ENCODE measurements around the gene XIAP. TPM values are rescaled to one million over a fixed set of nuclear protein-coding genes. Genes with fewer than 3 reads are reported as not detected.
A peak's percentile ranks its signal among the peaks of the same experiment; 100 is the strongest.
"Not testable (repeated sequence)": the region's sequence is repeated elsewhere in the genome, so short reads cannot be mapped to it uniquely, and the experiment has no call there.

Gene XIAP
- total RNA-seq, 1 donor from 2014 or later: 30.4 TPM

DNA sequence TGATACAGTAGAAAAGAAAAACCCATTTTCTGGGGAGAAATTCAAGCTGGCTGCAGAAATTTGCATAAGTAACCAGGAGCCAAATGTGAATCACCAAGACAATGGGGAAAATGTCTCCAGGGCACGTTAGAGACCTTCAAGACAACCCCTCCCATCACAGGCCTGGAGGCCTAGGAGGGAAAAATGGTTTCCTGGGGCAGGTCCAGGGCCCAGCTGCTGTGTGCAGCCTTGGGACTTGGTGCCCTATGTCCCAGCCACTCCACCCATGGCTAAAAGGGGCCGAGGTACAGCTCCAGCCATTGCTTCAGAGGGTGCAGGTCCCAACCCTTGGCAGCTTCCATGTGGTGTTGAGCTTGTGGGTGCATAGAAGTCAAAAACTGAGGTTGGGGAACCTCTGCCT, 72.2 kb downstream of the XIAP start:
- intact Hi-C loops (cut with micrococcal nuclease); ATAC-seq; DNase-seq: not testable (repeated sequence)

DNA sequence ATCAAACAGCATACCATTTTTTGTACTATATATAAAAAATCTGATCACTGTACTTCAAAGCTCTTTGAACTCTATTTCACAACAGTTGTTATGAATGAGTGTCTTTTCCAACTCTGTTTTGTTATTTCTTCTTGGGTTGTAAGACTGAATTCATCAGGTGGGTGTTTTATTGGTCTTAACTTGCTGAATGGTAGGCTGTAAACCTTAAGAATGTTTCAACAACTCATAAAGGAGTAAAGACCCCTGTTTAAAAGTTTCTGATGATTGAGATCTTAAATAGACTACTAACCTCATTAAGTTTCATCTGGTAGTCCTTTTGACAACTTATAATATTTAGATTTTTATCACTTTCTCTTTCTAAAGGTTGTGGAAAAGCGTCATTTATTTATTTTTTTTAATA, 83.2 kb downstream of the XIAP start:
- intact Hi-C loops (cut with micrococcal nuclease): no loop called here
- DNase-seq (no peak), ATAC-seq (no peak)

DNA sequence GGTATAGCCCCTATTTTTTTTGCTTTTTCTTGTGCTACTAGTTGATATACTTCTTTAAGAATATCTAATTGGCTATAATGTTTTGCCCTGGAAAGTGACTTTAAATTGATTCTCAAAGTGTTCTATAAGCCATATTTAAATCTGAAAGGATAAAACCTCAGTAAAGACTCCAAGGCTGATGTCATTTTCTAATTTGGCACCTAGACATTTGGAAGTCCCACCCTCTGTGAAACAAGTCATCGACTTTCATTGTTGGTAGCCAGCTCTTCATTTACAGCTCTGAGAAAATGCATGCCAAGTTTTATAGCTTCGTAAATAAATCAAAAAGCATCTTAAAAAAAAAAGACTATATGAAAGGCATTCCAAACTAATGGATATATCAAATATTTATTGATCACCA, 83.6 kb downstream of the XIAP start:
- intact Hi-C loops (cut with micrococcal nuclease): no loop called here
- DNase-seq: no peak
- no peak for ATAC-seq

DNA sequence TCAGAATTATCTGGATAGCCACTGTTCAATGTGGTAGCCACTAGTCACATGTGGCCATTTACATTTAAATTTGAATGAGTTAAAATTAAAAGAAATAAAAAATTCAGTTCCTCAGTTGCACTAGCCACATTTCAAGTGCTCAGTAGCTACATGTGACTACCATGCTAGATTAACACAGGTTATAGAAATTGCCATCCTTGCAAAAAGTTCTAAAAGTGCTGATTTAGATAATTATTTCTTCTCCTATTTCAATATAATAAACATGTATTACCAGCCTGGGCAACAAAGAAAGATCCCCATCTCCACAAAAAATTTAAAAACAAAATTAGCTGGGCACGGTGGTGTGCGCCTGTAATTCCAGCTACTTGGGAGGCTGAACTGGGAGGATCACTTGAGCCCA, 90.0 kb downstream of the XIAP start:
- intact Hi-C loops (cut with micrococcal nuclease): no loop called here
- no peak for ATAC-seq
- DNase-seq: no peak

DNA sequence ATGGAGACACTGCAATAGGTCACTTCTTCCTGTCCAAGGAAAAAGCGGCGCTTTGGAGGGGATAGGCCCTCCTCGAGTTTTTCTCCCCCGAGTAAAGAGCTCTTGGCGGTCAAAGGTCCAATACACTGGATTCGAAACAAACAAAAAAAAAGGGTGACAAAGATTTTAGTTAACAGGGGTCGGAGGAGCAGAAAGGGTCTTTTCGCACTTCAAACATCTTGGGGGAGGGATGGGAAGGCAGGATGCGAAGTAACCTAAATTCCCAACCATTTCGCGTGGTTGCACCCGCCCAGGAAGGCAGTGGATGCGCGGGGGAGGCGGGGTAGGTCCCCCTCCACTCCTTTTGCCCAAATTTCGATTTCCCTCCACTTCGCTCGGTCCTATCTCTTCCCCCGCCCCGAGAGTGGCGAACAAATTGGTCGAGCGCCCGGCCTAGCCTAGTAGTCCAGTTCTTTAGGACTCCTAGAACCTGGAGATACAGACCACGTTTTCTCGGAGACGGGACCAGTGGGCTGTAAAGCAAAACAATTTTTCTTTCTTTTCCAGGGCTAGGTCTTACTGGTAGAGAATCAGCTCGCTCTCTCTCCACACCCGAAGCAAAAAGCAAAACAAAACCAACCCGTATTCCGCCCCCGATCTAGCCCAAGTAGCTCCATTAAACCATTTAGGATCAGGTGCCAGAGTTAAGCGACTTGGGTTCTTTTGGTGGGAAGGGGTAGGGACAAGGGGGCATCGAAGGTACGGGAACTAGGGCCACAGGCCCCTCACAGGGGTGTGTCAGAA, 99.6 kb downstream of the XIAP start:
- DNase-seq: peak; percentile 70
- intact Hi-C loops (cut with micrococcal nuclease): no loop called here
- ATAC-seq: peak; percentile 29

DNA sequence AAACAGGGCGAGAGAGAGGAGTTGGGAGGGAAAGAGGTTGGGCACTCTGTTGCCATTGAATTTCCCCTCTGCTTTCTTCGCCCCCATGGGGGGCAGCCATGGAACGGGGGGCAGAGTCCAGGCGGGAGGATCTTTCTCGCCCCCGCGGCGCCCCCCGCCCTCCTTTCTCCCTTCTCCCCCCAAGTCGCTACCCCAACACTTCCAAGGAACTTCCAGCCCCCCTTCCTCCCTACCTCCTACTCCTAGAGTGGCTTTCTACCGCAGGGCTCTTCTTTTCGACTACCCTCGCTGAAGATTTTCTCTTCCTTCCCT, 101.1 kb downstream of the XIAP start:
- intact Hi-C loops (cut with micrococcal nuclease): no loop called here
- ATAC-seq (no peak), DNase-seq (no peak)

DNA sequence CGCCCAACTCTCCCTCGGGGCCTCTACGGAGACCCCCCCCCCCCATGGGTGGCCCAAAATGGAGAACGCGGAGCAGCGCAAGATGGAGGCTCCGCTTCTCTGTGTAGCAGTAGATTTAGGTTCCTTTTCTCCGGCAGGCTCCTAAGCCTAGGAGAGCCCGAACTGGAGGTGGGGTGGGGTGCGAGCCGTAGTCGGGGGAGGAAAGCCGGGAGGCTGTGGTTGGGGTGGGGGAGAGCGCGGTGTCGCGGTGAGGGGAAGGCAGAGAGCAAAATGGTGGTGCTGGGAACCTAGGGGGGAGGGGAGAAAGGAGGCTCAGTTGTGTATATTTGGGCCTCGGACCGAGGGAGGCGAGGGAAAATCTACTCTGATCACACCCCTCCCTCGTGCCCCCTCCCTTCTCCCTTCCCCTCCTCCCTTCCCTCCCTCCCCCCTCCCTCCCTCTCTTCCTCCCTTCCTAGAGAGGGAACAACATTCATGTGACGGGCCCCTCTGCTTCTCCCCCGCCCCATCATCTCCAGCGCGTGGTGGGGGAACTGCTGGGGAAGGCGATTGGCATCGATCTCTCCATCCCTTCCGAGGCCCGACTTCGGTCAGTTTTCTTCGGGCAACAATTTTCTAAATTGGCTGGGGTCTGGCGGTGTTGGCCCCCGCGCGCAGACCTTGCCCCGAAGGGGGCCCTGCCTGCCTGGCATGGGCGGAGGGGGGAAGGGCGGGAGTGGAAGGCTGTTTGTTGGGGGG, 101.6 kb downstream of the XIAP start, which contains the start of gene STAG2:
Gene STAG2 (plus strand): TSS at position 439 of the 738 bp plus-strand sequence. CDS start 60,922 bp downstream, outside the sequence.
- DNase-seq: peak; percentile 71
- intact Hi-C loops (cut with micrococcal nuclease): no loop called here
- ATAC-seq: peak; percentile 69

DNA sequence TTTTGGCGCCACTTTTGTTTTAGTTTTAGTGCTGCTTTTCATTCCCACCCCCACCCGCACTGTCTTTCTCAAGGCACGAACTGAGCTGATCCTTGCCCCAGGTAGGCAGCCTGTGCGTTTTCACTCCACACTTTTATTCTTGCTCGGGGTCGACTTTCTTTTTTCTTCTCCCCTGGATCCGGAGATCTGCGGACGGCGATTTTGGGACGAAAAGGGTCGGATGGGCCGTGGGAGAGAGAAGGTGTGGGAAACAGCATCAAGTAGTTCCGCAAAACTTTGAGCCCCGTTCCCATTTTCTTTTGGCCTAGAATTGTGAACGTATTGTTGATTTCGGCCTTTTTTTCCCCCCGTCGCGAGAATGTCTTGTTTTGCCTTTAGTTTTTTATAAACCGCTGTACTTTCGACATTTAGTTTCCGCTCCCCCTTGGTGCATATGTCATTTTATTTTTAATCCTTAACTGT, 102.2 kb downstream of the XIAP start:
- DNase-seq: no peak
- intact Hi-C loops (cut with micrococcal nuclease): no loop called here
- no peak for ATAC-seq

DNA sequence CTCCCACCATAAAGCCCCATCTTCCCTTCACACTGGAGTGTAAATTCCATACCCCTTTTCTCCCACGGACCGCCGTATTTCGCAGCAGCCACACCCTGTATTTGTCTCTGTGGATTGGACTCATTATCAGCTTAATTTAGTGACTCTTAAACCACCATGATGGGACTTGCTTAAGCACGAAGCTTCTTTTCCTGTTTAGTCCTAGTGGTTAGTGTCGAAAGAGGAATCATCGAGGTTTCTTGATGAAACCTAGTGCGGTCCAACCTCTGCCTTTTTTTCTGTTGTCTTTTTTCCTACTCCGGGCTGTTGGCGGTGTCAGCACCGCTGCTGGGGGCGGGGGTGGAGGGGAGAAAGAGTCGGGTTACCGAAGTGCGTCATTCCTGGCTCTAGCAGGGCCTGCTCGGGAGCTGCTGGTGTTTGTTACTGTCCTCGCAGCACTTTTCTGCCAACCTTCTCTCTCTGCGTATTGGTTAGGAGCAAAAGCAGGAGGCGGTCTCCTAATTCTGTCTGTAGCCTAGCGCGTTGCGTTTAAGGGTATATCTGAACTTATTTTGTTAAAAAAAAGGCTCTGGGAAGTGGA, 103.0 kb downstream of the XIAP start:
- intact Hi-C loops (cut with micrococcal nuclease): no loop called here

More for the DNA sequence above, 103.0 kb downstream of the XIAP start:
- ATAC-seq: peak; percentile 78
- DNase-seq: peak; percentile 89

Other genes with a start within 250 kb of the XIAP start
- gene THOC2, start 127.0 kb upstream of the XIAP start, total RNA-seq: 27.6 TPM
- gene STAG2, start 101.7 kb downstream of the XIAP start, total RNA-seq: 34.8 TPM